HCT116 (cell line): ENCODE data around the gene HSBP1. TPM values are rescaled to one million over a fixed set of nuclear protein-coding genes. Genes with fewer than 3 reads are reported as not detected.

Experiments used
- ATAC-seq: fragments of 200-7000 bp; cut with Tn5 transposase; 2 replicates; pipeline ENCODE4 v1.9.1; 2020; ENCODE audit warnings: mild to moderate bottlenecking, moderate library complexity
- BruUV-seq: library from RNA; stranded (reverse); fragments of 400-500 nt; replicated peaks from 2 replicates; lab custom pipeline; 2021; lab: Mats Ljungman, UMichigan
- CTCF ChIA-PET: fragments of 300-600 bp; sonication (Branson Sonifier 250); formaldehyde crosslinking; loops from one replicate; lab custom pipeline; 2021; ENCODE audit warnings: antibody characterized with exemption; lab: Charles Lee
- POLR2A ChIA-PET: fragments of 300-600, 350-600 bp; sonication (Branson Sonifier 250); formaldehyde crosslinking; loops from one replicate; lab custom pipeline; 2021; ENCODE audit warnings: antibody characterized with exemption; lab: Charles Lee
- RAD21 ChIA-PET, 2 experiments: fragments of 300-600 bp; sonication (Branson Sonifier 250); formaldehyde crosslinking; loops; one replicate each; lab custom pipeline; 2023; ENCODE audit warnings: low total read pairs in 2 of 2; ENCODE audit not compliant: uncharacterized antibody in 2 of 2, unreplicated experiment in 2 of 2, low non-redundant PET in 1 of 2; lab: Charles Lee
- DNase-seq: peaks from one replicate; pipeline ENCODE4 v3.0.0-alpha.2; 2010; ENCODE audit warnings: low read depth, low spot score
- H2AFZ ChIP-seq: fragments of 200-600 bp; shearing (Covaris generic), sonication (generic); 2 replicates; pipeline ENCODE4 v1.6.1; 2017; ENCODE audit warnings: low read depth, mixed run types, mixed read lengths, antibody characterized with exemption, low read length; ENCODE audit not compliant: poor library complexity, severe bottlenecking
- H3K27ac ChIP-seq: 2 replicates; pipeline ENCODE4 v1.5.1; 2012; ENCODE audit warnings: low read depth, low read length
- H3K27me3 ChIP-seq: fragments of 200-600 bp; sonication (generic); 2 replicates; pipeline ENCODE4 v1.6.1; 2016; ENCODE audit warnings: mixed run types, low read length, mixed read lengths; ENCODE audit not compliant: insufficient read depth
- H3K36me3 ChIP-seq, 2 experiments: fragments of 200-500 bp in 1 of 2; fragments of 200-600 bp in 1 of 2; sonication (Bioruptor generic) in 1 of 2; sonication (generic) in 1 of 2; 2 replicates each; pipeline versions ENCODE4 v1.5.1 to v1.6.1; 2014 to 2016; ENCODE audit warnings: low read length in 2 of 2, inconsistent platforms in 1 of 2, mixed read lengths in 1 of 2, mixed run types in 1 of 2; ENCODE audit not compliant: insufficient read depth in 2 of 2, control insufficient read depth in 1 of 2
- H3K4me1 ChIP-seq, 2 experiments: fragments of 200-600 bp in 1 of 2; sonication (generic) in 1 of 2; 2 replicates each; pipeline versions ENCODE4 v1.5.1 to v1.6.1; 2012 to 2017; ENCODE audit warnings: low read length in 2 of 2, inconsistent platforms in 1 of 2, mild to moderate bottlenecking in 1 of 2, mixed read lengths in 1 of 2, mixed run types in 1 of 2, moderate library complexity in 1 of 2; ENCODE audit not compliant: insufficient read depth in 2 of 2, control insufficient read depth in 1 of 2
- H3K4me2 ChIP-seq: fragments of 200-600 bp; sonication (generic); 2 replicates; pipeline ENCODE4 v1.6.1; 2017; ENCODE audit warnings: mixed run types, low read length, mixed read lengths
- H3K4me3 ChIP-seq, 2 experiments: fragments of 200-600 bp in 1 of 2; sonication (generic) in 1 of 2; replicated peaks in 1 of 2; 2 replicates each; pipeline ENCODE4 v1.5.1; 2011 to 2016; ENCODE audit warnings: low read length in 2 of 2, control low read depth in 1 of 2, low read depth in 1 of 2, mild to moderate bottlenecking in 1 of 2, mixed read lengths in 1 of 2, mixed run types in 1 of 2
- H3K79me2 ChIP-seq: fragments of 200-600 bp; sonication (generic); 2 replicates; pipeline ENCODE4 v1.6.1; 2017; ENCODE audit warnings: mild to moderate bottlenecking, mixed run types, low read length, moderate library complexity, mixed read lengths; ENCODE audit not compliant: insufficient read depth
- H3K9ac ChIP-seq: fragments of 200-600 bp; sonication (generic); 2 replicates; pipeline ENCODE4 v1.6.1; 2016; ENCODE audit warnings: low read length, mixed read lengths
- H3K9me2 ChIP-seq: fragments of 200-600 bp; sonication (generic), shearing (Covaris generic); 2 replicates; pipeline ENCODE4 v1.6.1; 2017; ENCODE audit warnings: mixed run types, mild to moderate bottlenecking, moderate library complexity; ENCODE audit not compliant: insufficient read depth
- H3K9me3 ChIP-seq, 2 experiments: fragments of 200-500 bp in 1 of 2; fragments of 200-600 bp in 1 of 2; sonication (Bioruptor generic) in 1 of 2; sonication (generic) in 1 of 2; 2 replicates each; pipeline ENCODE4 v1.6.1; 2014 to 2017; ENCODE audit warnings: low read length in 2 of 2, mixed read lengths in 2 of 2, inconsistent platforms in 1 of 2, low read depth in 1 of 2, mild to moderate bottlenecking in 1 of 2, mixed run types in 1 of 2, moderate library complexity in 1 of 2; ENCODE audit not compliant: control insufficient read depth in 1 of 2, insufficient read depth in 1 of 2
- H4K20me1 ChIP-seq: fragments of 200-600 bp; sonication (generic), shearing (Covaris generic); 2 replicates; pipeline ENCODE4 v1.6.1; 2017; ENCODE audit warnings: mixed run types, mild to moderate bottlenecking, moderate library complexity; ENCODE audit not compliant: insufficient read depth
- ATF3 ChIP-seq: IDR thresholded peaks from 2 replicates; pipeline ENCODE4 v1.6.1; 2012
- CEBPB ChIP-seq: IDR thresholded peaks from 2 replicates; pipeline ENCODE4 v1.6.1; 2012; ENCODE audit warnings: low read depth
- CTCF ChIP-seq, 3 experiments: fragments of 200-600 bp in 1 of 3; sonication (generic) in 1 of 3; IDR thresholded peaks in 2 of 3; conservative IDR thresholded peaks in 1 of 3; 2 replicates each; pipeline ENCODE4 v1.5.1; 2012 to 2017; ENCODE audit warnings: low read depth in 2 of 3, low read length in 2 of 3, antibody characterized with exemption in 1 of 3, borderline replicate concordance in 1 of 3, control low read depth in 1 of 3, mild to moderate bottlenecking in 1 of 3, mixed read lengths in 1 of 3, mixed run types in 1 of 3, moderate library complexity in 1 of 3; ENCODE audit not compliant: insufficient read depth in 1 of 3
- EGR1 ChIP-seq: IDR thresholded peaks from 2 replicates; pipeline ENCODE4 v1.6.1; 2012; ENCODE audit warnings: low read depth
- ELF1 ChIP-seq: IDR thresholded peaks from 2 replicates; pipeline ENCODE4 v1.6.1; 2012; ENCODE audit warnings: low read depth, borderline replicate concordance
- EZH2 ChIP-seq: fragments of 200-600 bp; sonication (generic); IDR thresholded peaks from 2 replicates; pipeline ENCODE4 v1.6.1; 2017; ENCODE audit warnings: antibody characterized with exemption, mixed run types
- FOSL1 ChIP-seq: IDR thresholded peaks from 2 replicates; pipeline ENCODE4 v1.6.1; 2012; ENCODE audit warnings: low read depth
- MAX ChIP-seq: IDR thresholded peaks from 2 replicates; pipeline ENCODE4 v1.6.1; 2012
- POLR2A ChIP-seq: IDR thresholded peaks from 2 replicates; pipeline ENCODE4 v1.7.0; 2011; ENCODE audit warnings: borderline replicate concordance; ENCODE audit not compliant: insufficient read depth, insufficient read length; ENCODE audit errors: extremely low read depth
- RAD21 ChIP-seq: IDR thresholded peaks from 2 replicates; pipeline ENCODE4 v1.6.1; 2012; ENCODE audit warnings: low read depth, mild to moderate bottlenecking
- SIN3A ChIP-seq: IDR thresholded peaks from 2 replicates; pipeline ENCODE4 v1.6.1; 2012; ENCODE audit warnings: low read depth
- SP1 ChIP-seq: IDR thresholded peaks from 2 replicates; pipeline ENCODE4 v1.6.1; 2012; ENCODE audit warnings: low read depth
- TCF7L2 ChIP-seq: IDR thresholded peaks from 2 replicates; pipeline ENCODE4 v1.7.0; 2011; ENCODE audit warnings: borderline replicate concordance, inconsistent platforms; ENCODE audit not compliant: insufficient read depth, insufficient read length; ENCODE audit errors: extremely low read depth
- ZBTB33 ChIP-seq: IDR thresholded peaks from 2 replicates; pipeline ENCODE4 v1.6.1; 2011; ENCODE audit warnings: mild to moderate bottlenecking, low read length, moderate library complexity; ENCODE audit not compliant: insufficient replicate concordance; ENCODE audit errors: extremely low read depth
- ZFX ChIP-seq: fragments of 450-650 bp; IDR thresholded peaks from 2 replicates; pipeline ENCODE4 v1.6.1; 2017
- intact Hi-C: fragments of 100-400 bp; cut with micrococcal nuclease; formaldehyde crosslinking; loops from 2 replicates; pipeline ENCODE4 v1.10.0; 2022
- total RNA-seq: library from RNA; stranded (reverse); gene quantifications from one replicate; pipeline ENCODE4 v1.2.1, GENCODE V29; 2021; ENCODE audit not compliant: unreplicated experiment

HSBP1 gene
- total RNA-seq, 1 experiment from 2014 or later = 270 TPM

GRCh38 chr16:83839561-83839960 is 31.8 kb downstream of the HSBP1 start (continued):
- TF ChIP-seq ZBTB33 (no peak), SP1 (no peak), MAX (no peak), RAD21 (no peak), CTCF (IDR thresholded peaks at IDR 0.05 in 2 of 3, conservative IDR thresholded peaks at IDR 0.05 in 1 of 3; ENCODE audit: borderline replicate concordance in 1 of 3, insufficient read depth in 1 of 3, low read depth in 2 of 3, low read length in 2 of 3) (no peak)

GRCh38 chr16:83840060-83840617 is 32.4 kb downstream of the HSBP1 start:
- Histone ChIP-seq H2AFZ (no peak overlapping the region), H4K20me1 (no peaks in the 10 kb centered on the region), H3K9ac (no peak overlapping the region), H3K9me3 (no peaks in the 10 kb centered on the region; a peak in 1 of 4 replicates), H3K9me2 (no peaks in the 10 kb centered on the region), H3K36me3 (no peaks in the 10 kb centered on the region), H3K4me2 (no peak overlapping the region), H3K27ac (no peak overlapping the region), H3K27me3 (no peaks in the 10 kb centered on the region), H3K4me3 (no peak overlapping the region), H3K79me2 (no peaks in the 10 kb centered on the region), H3K4me1 (peaks cover 9 to 13% of the 10 kb centered on the region in 2 experiments)
- CTCF ChIA-PET = no interaction called here
- ATAC-seq (no peak), DNase-seq (no peak)
- POLR2A ChIA-PET = no interaction called here
- RAD21 ChIA-PET = no interaction called here
- TF ChIP-seq FOSL1 (no peak), EGR1 (no peak), CTCF (IDR thresholded peaks at IDR 0.05 in 2 of 3, conservative IDR thresholded peaks at IDR 0.05 in 1 of 3; ENCODE audit: borderline replicate concordance in 1 of 3, insufficient read depth in 1 of 3, low read depth in 2 of 3, low read length in 2 of 3) (no peak), EZH2 (no peak), POLR2A (no peak), SP1 (no peak), CEBPB (no peak), SIN3A (no peak), ZFX (no peak), MAX (no peak), TCF7L2 (no peak), ELF1 (no peak), ATF3 (no peak)
- no TSS peak for BruUV-seq
- intact Hi-C loops = no loop called here
